GM10847 (cell line): ENCODE measurements around the gene SLC34A1.

Experiments
- POLR2A ChIP-seq: IDR thresholded peaks from 2 replicates; pipeline ENCODE4 v1.6.1; 2011; ENCODE audit not compliant: insufficient read length; ENCODE audit errors: extremely low read depth

Gene SLC34A1

GRCh38 chr5:177446200-177447065 is 62.2 kb downstream of the SLC34A1 start, which contains the start of gene PRR7:
TSS of gene PRR7 (plus strand) at chr5:177446814. CDS start at chr5:177455068, 8,254 bp downstream.
- TF ChIP-seq POLR2A = peak; percentile 45

- no peak for TF ChIP-seq POLR2A
Measured at GRCh38 chr5:177447066-177447610, 62.9 kb downstream of the SLC34A1 start.

- no peak for TF ChIP-seq POLR2A
Measured at GRCh38 chr5:177447611-177448243, 63.5 kb downstream of the SLC34A1 start.
